Panc1 (cell line): ENCODE measurements around the gene SAP30.

ENCODE experiments used
- POLR2AphosphoS5 ChIP-seq: IDR thresholded peaks from 2 replicates; pipeline ENCODE4 v1.6.1; 2012; ENCODE audit warnings: mild to moderate bottlenecking, low read depth, low read length, moderate library complexity
- SIN3A ChIP-seq: IDR thresholded peaks from 2 replicates; pipeline ENCODE4 v1.6.1; 2012; ENCODE audit warnings: low read depth, mild to moderate bottlenecking, low read length, moderate library complexity, borderline replicate concordance; ENCODE audit not compliant: insufficient read depth
- TCF7L2 ChIP-seq: IDR thresholded peaks from 2 replicates; pipeline ENCODE4 v1.6.1; 2011; ENCODE audit warnings: mild to moderate bottlenecking, low read depth, low read length, inconsistent platforms
- TF ChIP-seq, protein P1 (sequence below): fragments of 450-650 bp; IDR thresholded peaks from 2 replicates; pipeline ENCODE4 v1.5.1; 2017; ENCODE audit warnings: mild to moderate bottlenecking
- TF ChIP-seq, protein P2 (sequence below), 2 experiments: IDR thresholded peaks; 2 replicates each; pipeline ENCODE4 v1.6.1; 2011 to 2012; ENCODE audit warnings: low read depth in 2 of 2, control low read depth in 1 of 2, low read length in 1 of 2, mild to moderate bottlenecking in 1 of 2, moderate library complexity in 1 of 2; ENCODE audit not compliant: insufficient read depth in 1 of 2

GRCh38 chr4:173405840-173406606, 35.3 kb downstream of the SAP30 start:
- TF ChIP-seq POLR2AphosphoS5 = no peak
- TF ChIP-seq, protein P1, sequence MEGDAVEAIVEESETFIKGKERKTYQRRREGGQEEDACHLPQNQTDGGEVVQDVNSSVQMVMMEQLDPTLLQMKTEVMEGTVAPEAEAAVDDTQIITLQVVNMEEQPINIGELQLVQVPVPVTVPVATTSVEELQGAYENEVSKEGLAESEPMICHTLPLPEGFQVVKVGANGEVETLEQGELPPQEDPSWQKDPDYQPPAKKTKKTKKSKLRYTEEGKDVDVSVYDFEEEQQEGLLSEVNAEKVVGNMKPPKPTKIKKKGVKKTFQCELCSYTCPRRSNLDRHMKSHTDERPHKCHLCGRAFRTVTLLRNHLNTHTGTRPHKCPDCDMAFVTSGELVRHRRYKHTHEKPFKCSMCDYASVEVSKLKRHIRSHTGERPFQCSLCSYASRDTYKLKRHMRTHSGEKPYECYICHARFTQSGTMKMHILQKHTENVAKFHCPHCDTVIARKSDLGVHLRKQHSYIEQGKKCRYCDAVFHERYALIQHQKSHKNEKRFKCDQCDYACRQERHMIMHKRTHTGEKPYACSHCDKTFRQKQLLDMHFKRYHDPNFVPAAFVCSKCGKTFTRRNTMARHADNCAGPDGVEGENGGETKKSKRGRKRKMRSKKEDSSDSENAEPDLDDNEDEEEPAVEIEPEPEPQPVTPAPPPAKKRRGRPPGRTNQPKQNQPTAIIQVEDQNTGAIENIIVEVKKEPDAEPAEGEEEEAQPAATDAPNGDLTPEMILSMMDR = no peak
- no peak for TF ChIP-seq SIN3A
- TF ChIP-seq, protein P2, sequence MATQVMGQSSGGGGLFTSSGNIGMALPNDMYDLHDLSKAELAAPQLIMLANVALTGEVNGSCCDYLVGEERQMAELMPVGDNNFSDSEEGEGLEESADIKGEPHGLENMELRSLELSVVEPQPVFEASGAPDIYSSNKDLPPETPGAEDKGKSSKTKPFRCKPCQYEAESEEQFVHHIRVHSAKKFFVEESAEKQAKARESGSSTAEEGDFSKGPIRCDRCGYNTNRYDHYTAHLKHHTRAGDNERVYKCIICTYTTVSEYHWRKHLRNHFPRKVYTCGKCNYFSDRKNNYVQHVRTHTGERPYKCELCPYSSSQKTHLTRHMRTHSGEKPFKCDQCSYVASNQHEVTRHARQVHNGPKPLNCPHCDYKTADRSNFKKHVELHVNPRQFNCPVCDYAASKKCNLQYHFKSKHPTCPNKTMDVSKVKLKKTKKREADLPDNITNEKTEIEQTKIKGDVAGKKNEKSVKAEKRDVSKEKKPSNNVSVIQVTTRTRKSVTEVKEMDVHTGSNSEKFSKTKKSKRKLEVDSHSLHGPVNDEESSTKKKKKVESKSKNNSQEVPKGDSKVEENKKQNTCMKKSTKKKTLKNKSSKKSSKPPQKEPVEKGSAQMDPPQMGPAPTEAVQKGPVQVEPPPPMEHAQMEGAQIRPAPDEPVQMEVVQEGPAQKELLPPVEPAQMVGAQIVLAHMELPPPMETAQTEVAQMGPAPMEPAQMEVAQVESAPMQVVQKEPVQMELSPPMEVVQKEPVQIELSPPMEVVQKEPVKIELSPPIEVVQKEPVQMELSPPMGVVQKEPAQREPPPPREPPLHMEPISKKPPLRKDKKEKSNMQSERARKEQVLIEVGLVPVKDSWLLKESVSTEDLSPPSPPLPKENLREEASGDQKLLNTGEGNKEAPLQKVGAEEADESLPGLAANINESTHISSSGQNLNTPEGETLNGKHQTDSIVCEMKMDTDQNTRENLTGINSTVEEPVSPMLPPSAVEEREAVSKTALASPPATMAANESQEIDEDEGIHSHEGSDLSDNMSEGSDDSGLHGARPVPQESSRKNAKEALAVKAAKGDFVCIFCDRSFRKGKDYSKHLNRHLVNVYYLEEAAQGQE (IDR thresholded peaks at IDR 0.05; ENCODE audit: insufficient read depth in 1 of 2, low read depth in 2 of 2, low read length in 1 of 2) = no peak
- no peak for TF ChIP-seq TCF7L2
